H1 (cell line): ENCODE measurements around the gene NEGR1. TPM values are rescaled to one million over a fixed set of nuclear protein-coding genes. Genes with fewer than 3 reads are reported as not detected.

Experiments
- CTCF ChIA-PET: fragments of 300-600 bp; sonication (Branson Sonifier 250); formaldehyde crosslinking; loops from one replicate; lab custom pipeline; 2021; ENCODE audit not compliant: partially characterized antibody; lab: Charles Lee
- POLR2A ChIA-PET: fragments of 300-600 bp; sonication (Branson Sonifier 250); formaldehyde crosslinking; loops from one replicate; lab custom pipeline; 2021; ENCODE audit warnings: inconsistent platforms; ENCODE audit not compliant: partially characterized antibody; lab: Charles Lee
- DNase-seq, 2 experiments: peaks; one replicate each; pipeline versions ENCODE4 v3.0.0 to v3.0.0-alpha.2; 2010 to 2022; ENCODE audit warnings: low spot score in 2 of 2, low read depth in 1 of 2, mixed read lengths in 1 of 2
- FAIRE-seq: peaks from 2 replicates; lab custom pipeline; 2011; peaks lifted over from hg19 to GRCh38; lab: Jason Lieb, UNC
- H2AFZ ChIP-seq: 2 replicates; pipeline ENCODE4 v1.8.1; 2012; ENCODE audit warnings: low read length, inconsistent platforms
- H2AK5ac ChIP-seq: 2 replicates; pipeline ENCODE4 v1.6.1; 2013; ENCODE audit warnings: low read depth, low read length
- H2BK120ac ChIP-seq: replicated peaks from 2 replicates; pipeline ENCODE3; 2013; ENCODE audit warnings: low read depth, low read length, inconsistent platforms
- H2BK12ac ChIP-seq: 2 replicates; pipeline ENCODE4 v1.6.1; 2013; ENCODE audit warnings: low read depth, low read length
- H2BK15ac ChIP-seq: 2 replicates; pipeline ENCODE4 v1.6.1; 2013; ENCODE audit warnings: low read length
- H2BK20ac ChIP-seq: 2 replicates; pipeline ENCODE4 v1.6.1; 2013; ENCODE audit warnings: low read length
- H2BK5ac ChIP-seq: 2 replicates; pipeline ENCODE4 v1.6.1; 2013; ENCODE audit warnings: low read depth, low read length
- H3K14ac ChIP-seq: 2 replicates; pipeline ENCODE4 v1.6.1; 2013; ENCODE audit warnings: inconsistent platforms; ENCODE audit not compliant: insufficient read length
- H3K18ac ChIP-seq: 2 replicates; pipeline ENCODE4 v1.6.1; 2013; ENCODE audit warnings: low read length; ENCODE audit errors: extremely low read depth
- H3K23ac ChIP-seq: 2 replicates; pipeline ENCODE4 v1.6.1; 2013; ENCODE audit warnings: inconsistent platforms; ENCODE audit not compliant: insufficient read length
- H3K23me2 ChIP-seq: 2 replicates; pipeline ENCODE4 v1.6.1; 2013; ENCODE audit warnings: low read depth, low read length
- H3K27ac ChIP-seq: 2 replicates; pipeline ENCODE4 v1.6.1; 2011; ENCODE audit warnings: low read depth, low read length, inconsistent platforms
- H3K27me3 ChIP-seq, 4 experiments: replicated peaks in 1 of 4; 1 replicate in 1 of 4; 2 replicates in 3 of 4; pipeline versions ENCODE4 v1.6.1 to v1.8.1; 2011 to 2013; ENCODE audit warnings: low read length in 3 of 4, mild to moderate bottlenecking in 3 of 4, inconsistent platforms in 2 of 4, mixed read lengths in 2 of 4, moderate library complexity in 1 of 4; ENCODE audit not compliant: control insufficient read depth in 3 of 4, insufficient read depth in 3 of 4; ENCODE audit errors: extremely low read depth in 1 of 4
- H3K36me3 ChIP-seq, 4 experiments: 2 replicates each; pipeline versions ENCODE4 v1.6.1 to v1.8.1; 2011 to 2013; ENCODE audit warnings: mild to moderate bottlenecking in 4 of 4, low read length in 3 of 4, moderate library complexity in 2 of 4, control low read depth in 1 of 4, inconsistent platforms in 1 of 4; ENCODE audit not compliant: insufficient read depth in 4 of 4, control insufficient read depth in 2 of 4
- H3K4ac ChIP-seq: replicated peaks from 2 replicates; pipeline ENCODE3; 2013; ENCODE audit warnings: low read length, low read depth, mixed read lengths, inconsistent platforms; ENCODE audit not compliant: insufficient read length
- H3K4me1 ChIP-seq, 4 experiments: replicated peaks in 1 of 4; 1 replicate in 1 of 4; 2 replicates in 3 of 4; pipeline versions ENCODE4 v1.6.1 to v1.8.1; 2011 to 2013; ENCODE audit warnings: low read length in 3 of 4, inconsistent platforms in 2 of 4, mixed read lengths in 1 of 4; ENCODE audit not compliant: insufficient read depth in 4 of 4, control insufficient read depth in 3 of 4
- H3K4me2 ChIP-seq, 2 experiments: 2 replicates each; pipeline versions ENCODE4 v1.6.1 to v1.8.1; 2011 to 2013; ENCODE audit warnings: low read depth in 2 of 2, low read length in 2 of 2, control low read depth in 1 of 2, inconsistent platforms in 1 of 2, mild to moderate bottlenecking in 1 of 2; ENCODE audit not compliant: insufficient read depth in 1 of 2
- H3K4me3 ChIP-seq, 4 experiments: fragments of 200-600, 300-600 bp in 1 of 4; sonication (generic), shearing (Covaris generic), sonication (Bioruptor Twin) in 1 of 4; 2 replicates each; pipeline versions ENCODE4 v1.5.1 to v1.8.1; 2011 to 2016; ENCODE audit warnings: low read length in 4 of 4, low read depth in 3 of 4, control low read depth in 2 of 4, inconsistent platforms in 2 of 4, mild to moderate bottlenecking in 2 of 4, mixed read lengths in 1 of 4, moderate library complexity in 1 of 4; ENCODE audit not compliant: insufficient read depth in 2 of 4; ENCODE audit errors: extremely low read depth in 1 of 4
- H3K56ac ChIP-seq: replicated peaks from 2 replicates; pipeline ENCODE3; 2013; ENCODE audit warnings: low read depth, mild to moderate bottlenecking, mixed read lengths, low read length, inconsistent platforms; ENCODE audit not compliant: insufficient read length
- H3K79me1 ChIP-seq: 2 replicates; pipeline ENCODE4 v1.6.1; 2013; ENCODE audit warnings: low read depth, low read length, control low read depth
- H3K79me2 ChIP-seq, 2 experiments: 2 replicates each; pipeline versions ENCODE4 v1.6.1 to v1.8.1; 2012 to 2013; ENCODE audit warnings: low read length in 2 of 2, mild to moderate bottlenecking in 2 of 2, inconsistent platforms in 1 of 2; ENCODE audit not compliant: insufficient read depth in 2 of 2, control insufficient read depth in 1 of 2
- H3K9ac ChIP-seq, 4 experiments: replicated peaks in 1 of 4; 1 replicate in 1 of 4; 2 replicates in 3 of 4; pipeline versions ENCODE4 v1.6.1 to v1.8.1; 2011 to 2013; ENCODE audit warnings: low read depth in 3 of 4, low read length in 3 of 4, control low read depth in 2 of 4, mild to moderate bottlenecking in 2 of 4, moderate library complexity in 2 of 4, inconsistent platforms in 1 of 4; ENCODE audit errors: extremely low read depth in 1 of 4
- H3K9me3 ChIP-seq, 2 experiments: 2 replicates each; pipeline versions ENCODE4 v1.6.1 to v1.8.1; 2012 to 2013; ENCODE audit warnings: mild to moderate bottlenecking in 2 of 2, moderate library complexity in 2 of 2, control low read depth in 1 of 2, inconsistent platforms in 1 of 2, low read depth in 1 of 2, low read length in 1 of 2, mixed read lengths in 1 of 2; ENCODE audit not compliant: insufficient read depth in 2 of 2
- H4K20me1 ChIP-seq, 2 experiments: replicated peaks in 1 of 2; 2 replicates each; pipeline versions ENCODE3 to v1.8.1; 2011 to 2013; ENCODE audit warnings: inconsistent platforms in 2 of 2, low read length in 2 of 2, mild to moderate bottlenecking in 1 of 2; ENCODE audit not compliant: insufficient read depth in 2 of 2, control insufficient read depth in 1 of 2
- H4K5ac ChIP-seq: 2 replicates; pipeline ENCODE4 v1.6.1; 2013; ENCODE audit warnings: low read length, low read depth, mixed read lengths, inconsistent platforms; ENCODE audit not compliant: insufficient read length
- H4K8ac ChIP-seq: 2 replicates; pipeline ENCODE4 v1.8.0; 2013; ENCODE audit warnings: mild to moderate bottlenecking, moderate library complexity, low read length, inconsistent platforms; ENCODE audit not compliant: insufficient read depth; ENCODE audit errors: extremely low read depth
- H4K91ac ChIP-seq: replicated peaks from 2 replicates; pipeline ENCODE3; 2013; ENCODE audit warnings: low read length, mixed read lengths, inconsistent platforms; ENCODE audit not compliant: insufficient read length
- WGBS, 2 experiments: shearing (Covaris generic) in 1 of 2; methylation state at CpG; one replicate each; pipeline versions ENCODE4 v1.1.6 to v1.1.7; 2013 to 2015; ENCODE audit warnings: low lambda C conversion rate in 2 of 2, mixed read lengths in 2 of 2, inconsistent platforms in 1 of 2, low coverage in 1 of 2, missing lambda C conversion rate in 1 of 2; ENCODE audit not compliant: insufficient replicate concordance in 2 of 2, insufficient coverage in 1 of 2, insufficient read length in 1 of 2; ENCODE audit errors: extremely low coverage in 1 of 2, missing lambda C conversion rate in 1 of 2; 5-methylcytosine and 5-hydroxymethylcytosine counted together
- polyA plus RNA-seq, 7 experiments: library from polyadenylated mRNA; depleted of rRNA in 3 of 7; stranded (reverse) in 5 of 7; unstranded in 2 of 7; fragments of >200 nt in 5 of 7; fragments of 200-250 nt in 2 of 7; gene quantifications; 1 replicate in 5 of 7; 2 replicates in 1 of 7; 4 replicates in 1 of 7; pipeline versions ENCODE4 v1.2.1 to v1.2.3, GENCODE V29; 2011 to 2013; ENCODE audit warnings: missing spikeins in 2 of 7, mixed read lengths in 2 of 7
- total RNA-seq: library from RNA; stranded (reverse); fragmentation: NEBNext Ultra II Directional; extraction: Animal tissue kit (Norgen Biotek cat#: 25700); gene quantifications from 2 replicates; pipeline ENCODE4 v1.2.1, GENCODE V29; 2021

Gene NEGR1
- total and polyA plus RNA-seq, 2 of the 8 experiments (the other 6 are each of a cell fraction or from before 2014, with no cell fraction given), result 0.71 to 1.3 TPM

- Histone ChIP-seq H3K4me1 (no peaks in the 10 kb centered on the region), H3K27me3 (no peaks in the 10 kb centered on the region), H3K9me3 (peaks cover 0 to 2% of the 10 kb centered on the region in 2 experiments; a peak in 1 of 4 replicates), H3K27ac (no peak overlapping the region), H3K18ac (no peak overlapping the region), H3K9ac (no peak overlapping the region), H4K91ac (no peak overlapping the region), H3K4ac (no peak overlapping the region), H2BK15ac (no peak overlapping the region), H3K56ac (no peak overlapping the region), H4K5ac (no peak overlapping the region), H3K79me1 (no peaks in the 10 kb centered on the region), H2BK5ac (no peak overlapping the region), H3K23me2 (no peaks in the 10 kb centered on the region), H4K20me1 (no peaks in the 10 kb centered on the region), H3K4me3 (no peak overlapping the region), H3K79me2 (no peaks in the 10 kb centered on the region), H2AFZ (no peak overlapping the region), H2BK12ac (no peak overlapping the region), H3K36me3 (no peaks in the 10 kb centered on the region), H3K14ac (no peak overlapping the region), H3K23ac (no peak overlapping the region), H2BK20ac (no peak overlapping the region), H2BK120ac (no peak overlapping the region), H4K8ac (no peak overlapping the region), H3K4me2 (no peak overlapping the region), H2AK5ac (no peak overlapping the region)
- no peak for DNase-seq
- POLR2A ChIA-PET, result no interaction called here
- no peak for FAIRE-seq
- CTCF ChIA-PET, result interaction anchor here (0.6 kb wide), 1 partner anchor 348 kb away, joined by 3 read pairs; no protein-coding TSS in a partner anchor
- WGBS, 2 experiments, result 93% methylated on average over 3 of the region's 3 CpGs; no CpG with 5 or more reads in 1 of the 2 experiments
Measured at GRCh38 chr1:71809085-71809484, 473.3 kb downstream of the NEGR1 start.
